HG03039 (cell line): ENCODE data around the gene SERPINB6.
"Not testable (repeated sequence)": the region's sequence is repeated elsewhere in the genome, so short reads cannot be mapped to it uniquely, and the experiment has no call there.

Experiments
- ATAC-seq: cut with Tn5 transposase; IDR thresholded peaks from one replicate; pipeline ENCODE4 v1.9.1; 2021; ENCODE audit warnings: mild to moderate bottlenecking, moderate library complexity; ENCODE audit not compliant: unreplicated experiment

Gene SERPINB6

DNA sequence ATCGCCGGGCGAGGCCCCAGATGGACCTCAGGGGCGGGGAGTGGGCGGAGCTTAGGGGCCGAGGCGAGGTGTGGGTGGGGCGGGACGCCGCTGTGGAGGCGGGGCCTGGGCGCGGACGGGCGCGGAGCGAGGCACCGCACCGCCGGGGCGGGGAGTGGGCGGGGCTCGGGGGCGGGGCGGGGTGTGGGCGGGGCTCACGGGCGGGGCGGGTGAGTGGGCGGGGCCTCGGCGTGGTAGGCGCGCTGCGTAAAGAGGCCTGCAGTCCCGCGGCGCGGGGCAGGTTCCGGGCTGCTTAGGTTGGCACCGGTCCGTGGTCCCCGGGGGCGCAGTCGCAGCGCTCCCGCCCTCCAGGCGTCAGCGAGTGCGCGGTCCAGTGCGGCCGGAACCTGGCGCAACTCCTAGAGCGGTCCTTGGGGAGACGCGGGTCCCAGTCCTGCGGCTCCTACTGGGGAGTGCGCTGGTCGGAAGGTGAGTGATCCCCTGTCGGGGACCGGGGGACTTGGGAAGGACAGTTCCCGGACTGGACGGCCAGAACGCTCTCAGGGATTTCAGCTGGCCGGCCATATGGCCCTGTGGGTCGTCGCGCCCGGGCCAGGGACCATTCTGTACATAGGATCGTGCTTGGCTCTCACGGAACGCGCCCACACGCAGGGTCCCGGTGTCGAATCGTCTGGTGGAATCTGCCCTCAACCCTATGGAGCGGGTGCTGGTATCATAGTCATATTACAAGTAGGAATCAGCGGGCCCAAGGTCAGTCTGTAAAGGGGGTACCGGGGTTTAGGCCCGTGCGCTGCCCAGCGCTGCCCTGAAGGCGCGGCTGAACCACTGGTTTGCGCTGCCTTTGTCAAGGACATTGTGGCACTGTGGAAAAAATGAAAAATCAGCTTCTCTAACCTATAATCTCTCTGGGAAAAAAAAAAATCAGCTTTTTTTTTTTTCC lies 28.5 kb upstream of the SERPINB6 start, which contains the start of gene NQO2:
Gene NQO2, plus strand, starts transcription at position 277 of the 940 bp plus-strand sequence. CDS start 6,659 bp downstream, outside the sequence.
- peak; percentile 75 for ATAC-seq

DNA sequence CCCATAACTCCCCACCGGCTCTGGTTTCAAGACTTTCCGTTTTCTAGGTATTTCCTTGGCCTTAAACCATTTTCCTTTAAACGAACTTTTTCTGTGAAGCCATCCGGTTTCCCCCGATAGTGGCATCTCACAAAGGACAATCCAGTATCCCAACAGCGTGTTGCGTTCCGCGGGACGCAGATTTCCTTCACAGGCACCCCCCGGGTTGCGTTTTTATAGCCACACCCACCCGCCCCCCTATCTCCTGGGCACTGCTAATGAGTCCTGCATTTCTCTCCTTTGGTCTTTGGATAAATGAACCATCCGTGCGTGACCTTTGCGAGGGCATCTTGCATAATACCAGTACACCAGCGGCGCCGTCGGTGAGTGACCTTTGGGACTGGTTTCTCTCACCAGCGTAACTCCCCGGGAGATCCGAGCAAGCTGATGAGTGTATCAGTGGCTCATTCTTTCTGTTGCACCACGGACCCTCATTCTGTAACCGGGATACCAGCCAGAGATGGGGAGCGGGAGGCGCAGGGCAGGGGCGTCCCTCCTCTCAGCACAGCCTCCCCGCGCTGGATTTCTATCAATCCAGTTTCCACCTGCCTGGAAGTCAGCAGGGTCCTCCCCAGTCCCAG lies 27.7 kb upstream of the SERPINB6 start:
- no peak for ATAC-seq

DNA sequence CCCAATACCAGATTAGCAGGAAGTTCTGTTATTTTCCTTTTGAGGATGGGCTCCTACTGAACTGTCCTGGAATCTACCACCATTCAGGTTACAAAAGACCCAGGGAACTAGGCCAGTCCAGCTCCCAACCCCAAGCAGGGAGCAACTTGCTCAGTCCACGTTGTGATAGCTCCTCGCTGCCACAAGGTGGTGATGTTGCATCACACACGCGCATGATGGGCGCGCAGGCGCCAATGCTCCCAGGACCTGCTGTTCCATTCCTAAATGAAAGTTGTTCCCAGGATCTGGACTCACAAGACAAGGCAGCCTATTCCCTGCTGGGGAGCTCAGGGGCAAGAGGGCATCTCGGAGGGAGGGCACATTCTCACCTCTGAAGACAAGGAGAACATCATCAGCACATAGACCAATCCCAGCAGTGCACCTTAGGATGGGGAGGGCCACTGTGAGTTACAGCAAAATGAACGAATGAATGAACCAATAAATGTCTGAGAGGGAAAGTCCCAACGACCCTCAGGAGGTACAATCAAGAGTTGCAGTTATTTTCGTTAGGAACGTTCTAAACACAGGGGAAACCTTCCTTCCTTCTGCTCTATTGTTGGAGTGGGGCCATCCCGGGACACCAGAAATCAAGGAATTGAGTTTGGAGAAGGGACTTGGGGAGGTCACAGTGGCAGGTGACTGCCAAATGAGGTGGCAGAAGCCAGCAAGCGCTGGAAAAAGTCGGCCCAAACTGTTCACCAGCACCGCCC lies 27.1 kb upstream of the SERPINB6 start:
- not testable (repeated sequence) for ATAC-seq

DNA sequence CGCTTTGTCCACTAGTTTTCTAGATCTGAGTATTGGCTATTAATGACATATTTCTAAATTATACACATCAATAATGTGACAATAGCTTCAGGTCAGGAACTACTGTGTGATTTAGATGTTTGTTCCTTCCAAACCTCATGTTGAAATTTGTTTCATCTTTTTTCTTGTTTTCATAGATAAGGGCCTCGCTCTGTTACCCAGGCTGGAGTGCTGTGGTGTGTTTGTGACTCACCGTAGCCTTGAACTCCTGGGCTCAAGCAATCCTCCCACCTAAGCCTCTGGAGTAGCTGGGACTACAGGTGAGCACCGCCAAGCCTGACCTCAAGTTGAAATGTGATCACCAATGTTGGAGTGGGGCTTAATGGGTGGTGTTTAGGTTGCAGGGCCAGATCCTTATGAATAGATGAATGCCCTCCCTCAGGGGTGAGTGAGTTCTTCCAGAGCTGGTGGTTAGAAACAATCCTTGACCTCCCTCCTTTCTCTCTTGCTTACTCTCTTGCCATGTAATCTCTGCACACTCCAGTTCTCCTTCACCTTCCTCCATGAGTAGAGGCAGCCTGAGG lies 22.5 kb upstream of the SERPINB6 start:
- ATAC-seq, result no peak

DNA sequence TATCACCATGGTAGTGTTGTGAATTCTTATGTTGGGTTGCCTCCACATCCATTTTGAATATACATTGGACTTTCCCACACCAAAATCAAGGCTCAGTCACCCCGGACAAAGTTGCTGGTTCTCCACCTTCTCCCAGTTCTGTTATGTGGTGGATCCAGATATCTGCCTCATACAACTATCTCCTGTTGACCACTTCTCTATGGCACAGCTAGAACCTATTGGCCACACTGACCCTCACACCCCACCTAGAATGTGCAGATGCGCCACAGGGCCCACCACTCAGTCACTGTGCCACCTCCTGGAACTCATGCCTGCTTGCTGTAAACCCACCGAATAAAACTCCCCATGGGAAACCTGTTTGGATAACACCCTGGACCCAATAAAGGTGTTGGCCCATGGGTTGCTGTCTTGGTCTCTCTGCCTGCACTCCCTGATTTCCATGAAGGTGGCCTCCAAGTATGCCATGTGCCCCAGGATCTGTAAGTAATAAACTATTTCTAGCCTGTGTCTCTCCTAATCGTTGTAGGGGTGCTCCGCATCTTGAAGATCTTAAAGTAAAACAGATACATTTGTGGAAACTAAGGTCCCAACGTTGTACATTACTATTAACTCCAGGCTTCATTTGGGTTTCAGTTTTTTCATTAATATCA lies 21.1 kb upstream of the SERPINB6 start:
- no peak for ATAC-seq

DNA sequence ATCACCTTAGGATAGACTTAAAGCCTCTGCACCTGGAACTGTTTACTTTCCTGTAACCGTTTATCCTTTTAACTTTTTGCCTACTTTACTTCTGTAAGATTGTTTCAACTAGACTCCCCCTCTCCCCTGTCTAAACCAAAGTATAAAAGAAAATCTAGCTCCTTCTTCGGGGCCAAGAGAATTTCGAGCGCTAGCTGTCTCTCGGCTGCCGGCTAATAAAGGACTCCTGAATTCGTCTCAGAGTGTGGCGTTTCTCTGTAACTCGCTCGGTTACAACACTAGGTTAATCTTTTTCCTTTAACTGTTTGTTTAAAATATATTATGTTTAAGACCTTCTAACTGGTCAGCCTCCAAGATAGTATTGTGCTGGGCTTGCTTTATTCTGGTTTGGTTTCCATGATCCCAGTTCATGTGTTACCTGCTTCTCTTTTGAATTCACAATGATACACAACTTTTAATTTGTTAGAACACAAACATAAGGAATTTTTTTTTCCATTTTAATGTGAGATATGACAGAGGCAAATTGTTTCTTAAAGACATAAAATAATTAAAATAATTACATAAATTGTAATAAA lies 19.7 kb upstream of the SERPINB6 start:
- ATAC-seq, result no peak

DNA sequence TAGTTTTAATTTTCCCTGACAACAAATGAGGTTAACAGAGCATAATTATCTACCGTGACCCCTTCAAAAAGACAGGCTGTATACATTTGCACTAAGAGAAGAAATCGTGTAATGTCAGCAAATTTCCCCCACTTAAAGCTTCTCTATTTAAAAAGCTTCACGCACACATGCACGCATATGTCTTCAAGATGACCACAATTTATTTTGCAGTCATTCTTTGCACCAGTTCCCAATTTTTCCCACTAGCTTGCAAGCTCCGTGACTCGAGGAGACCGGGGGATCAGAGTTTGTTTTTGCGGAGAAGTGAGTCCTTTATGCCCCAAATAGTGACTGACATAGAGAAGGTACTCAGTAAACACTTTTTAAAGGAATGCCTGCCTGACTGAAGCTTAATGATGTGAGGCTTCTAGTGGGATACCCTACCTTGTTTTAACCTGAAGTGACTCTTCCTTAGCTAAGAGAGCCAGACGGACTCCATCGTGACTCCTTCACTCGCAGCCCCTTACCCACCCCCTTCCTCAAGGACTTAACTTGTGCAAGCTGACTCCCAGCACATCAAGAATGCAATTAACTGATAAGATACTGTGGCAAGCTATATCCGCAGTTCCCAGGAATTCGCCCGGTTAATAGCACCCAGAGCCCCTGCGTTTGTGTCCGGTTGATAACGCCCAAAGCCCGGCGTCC lies 19.0 kb upstream of the SERPINB6 start:
- ATAC-seq, result no peak

DNA sequence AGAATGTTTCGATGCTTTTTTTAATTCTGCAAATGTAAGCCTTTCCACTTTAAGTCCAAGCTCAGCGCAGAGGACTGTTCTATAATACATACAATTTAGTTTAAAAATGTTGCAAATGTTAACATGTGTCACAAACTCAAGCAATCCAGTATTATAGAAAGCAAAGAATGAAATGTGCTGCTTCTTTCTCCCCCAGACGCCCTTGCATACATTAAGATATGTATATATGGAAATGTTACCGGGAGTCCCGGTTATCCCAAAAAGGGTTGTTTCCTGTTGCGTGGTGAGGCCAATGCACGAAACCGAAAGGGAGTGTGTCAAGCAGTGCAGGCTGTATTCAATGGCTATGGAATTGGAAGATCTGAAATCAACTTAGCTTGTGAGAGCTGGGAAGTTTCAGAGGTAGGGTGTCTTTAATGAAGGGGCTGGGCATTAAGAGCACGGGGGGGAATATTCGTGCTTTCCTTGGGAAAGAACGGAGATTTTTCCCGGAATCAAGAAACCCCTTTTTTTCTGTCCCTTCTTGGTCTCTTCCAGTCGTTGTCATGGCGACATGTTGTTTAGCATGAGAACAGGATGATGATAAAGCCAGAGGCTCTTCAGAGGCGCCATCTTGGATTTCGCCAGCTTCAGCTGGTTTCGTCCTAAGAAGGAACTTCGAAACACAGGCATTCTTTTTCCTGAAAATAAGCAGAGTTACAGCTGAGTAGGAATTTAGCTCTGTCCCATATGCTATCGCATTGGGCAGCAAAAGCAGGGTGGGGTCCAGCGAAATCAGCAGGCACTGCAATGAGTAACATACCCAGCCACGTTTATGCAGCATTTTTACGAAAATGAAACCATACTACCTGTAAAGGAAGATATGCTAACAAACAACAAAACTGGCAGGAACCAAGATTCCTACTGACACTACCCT lies 18.2 kb upstream of the SERPINB6 start:
- peak; percentile 58 for ATAC-seq

DNA sequence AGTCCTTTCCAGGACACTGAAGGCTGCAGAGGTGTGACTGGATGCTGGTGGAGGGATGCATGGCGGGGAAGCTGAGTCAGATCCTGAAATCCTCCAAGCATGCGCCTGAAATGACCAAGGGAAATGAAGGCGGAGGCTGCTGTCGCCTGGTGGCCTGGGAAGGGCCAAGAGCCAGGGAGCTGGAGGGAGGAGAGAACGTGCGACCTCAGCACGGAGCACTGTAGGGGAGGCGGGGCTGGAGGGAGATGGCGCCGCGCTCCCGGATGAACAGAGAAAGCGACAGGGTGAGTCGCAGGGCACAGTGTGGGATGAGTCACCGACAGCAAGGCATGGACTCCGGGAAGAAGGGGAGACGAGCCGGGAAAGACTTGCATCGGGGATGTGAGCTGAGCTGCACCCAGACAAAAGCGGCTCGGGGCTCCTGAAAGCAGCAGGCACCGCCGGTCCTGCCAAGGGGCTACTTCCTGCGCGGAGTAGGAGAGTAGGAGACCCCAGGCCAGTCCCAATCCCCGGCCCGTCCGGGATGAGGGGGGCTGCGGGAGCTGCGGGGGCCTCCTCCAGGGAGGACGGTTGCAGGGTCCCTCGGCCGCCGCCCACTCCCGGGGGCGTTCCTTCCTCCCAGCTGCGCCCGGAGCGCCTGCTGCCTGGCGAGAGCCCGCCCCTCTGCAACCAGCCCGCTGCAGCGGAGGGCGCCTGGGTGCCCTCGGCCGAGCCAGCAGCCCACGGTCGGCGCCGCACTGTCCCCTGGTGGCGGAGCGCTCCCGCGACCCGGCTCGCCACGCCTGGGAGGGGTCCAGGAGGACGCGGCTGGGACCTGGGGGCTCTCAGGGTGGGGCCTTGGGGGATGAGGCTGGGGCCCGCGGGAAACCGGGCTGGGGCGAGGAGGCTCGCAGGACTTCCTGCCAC lies 17.3 kb upstream of the SERPINB6 start:
- peak; percentile 51 for ATAC-seq

DNA sequence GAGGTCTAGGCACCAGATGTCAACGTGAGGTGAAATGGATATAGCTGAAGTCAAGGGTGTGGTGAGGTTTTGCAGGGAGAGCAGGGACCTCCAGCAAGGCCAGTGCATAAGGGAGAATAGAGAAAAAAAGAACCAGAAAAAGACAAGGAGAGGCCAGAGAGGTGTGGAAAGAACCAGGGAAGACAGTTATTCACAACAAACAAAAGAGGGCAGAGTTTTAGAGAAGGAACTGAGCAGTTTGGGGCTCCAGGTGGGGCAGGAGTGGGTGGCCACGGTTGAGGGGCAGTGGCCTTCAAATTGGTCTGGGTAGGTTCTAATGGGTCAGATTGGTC lies 16.7 kb upstream of the SERPINB6 start:
- no peak for ATAC-seq

DNA sequence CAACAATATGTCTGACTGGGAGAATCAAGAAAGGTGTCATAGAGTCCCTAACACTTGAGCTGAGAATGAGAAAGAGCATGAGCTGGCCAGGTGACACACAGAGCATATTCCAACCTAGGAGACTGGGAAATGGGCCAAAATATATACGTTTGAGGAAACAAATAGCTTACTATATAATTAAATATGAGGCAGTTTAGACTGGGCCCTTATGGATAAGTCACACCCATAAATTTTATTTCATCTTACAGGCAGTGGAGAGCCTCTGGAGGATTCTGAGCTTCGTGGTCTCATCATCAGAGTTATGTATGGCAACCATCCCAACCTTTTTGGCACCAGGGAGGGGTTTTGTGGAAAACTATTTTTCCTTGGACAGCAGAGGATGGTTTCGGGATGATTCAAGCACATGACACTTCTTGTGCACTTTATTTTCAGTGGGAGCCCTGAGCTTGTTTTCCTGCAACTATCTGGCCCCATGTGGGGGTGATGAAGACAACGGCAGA lies 15.4 kb upstream of the SERPINB6 start:
- no peak for ATAC-seq

DNA sequence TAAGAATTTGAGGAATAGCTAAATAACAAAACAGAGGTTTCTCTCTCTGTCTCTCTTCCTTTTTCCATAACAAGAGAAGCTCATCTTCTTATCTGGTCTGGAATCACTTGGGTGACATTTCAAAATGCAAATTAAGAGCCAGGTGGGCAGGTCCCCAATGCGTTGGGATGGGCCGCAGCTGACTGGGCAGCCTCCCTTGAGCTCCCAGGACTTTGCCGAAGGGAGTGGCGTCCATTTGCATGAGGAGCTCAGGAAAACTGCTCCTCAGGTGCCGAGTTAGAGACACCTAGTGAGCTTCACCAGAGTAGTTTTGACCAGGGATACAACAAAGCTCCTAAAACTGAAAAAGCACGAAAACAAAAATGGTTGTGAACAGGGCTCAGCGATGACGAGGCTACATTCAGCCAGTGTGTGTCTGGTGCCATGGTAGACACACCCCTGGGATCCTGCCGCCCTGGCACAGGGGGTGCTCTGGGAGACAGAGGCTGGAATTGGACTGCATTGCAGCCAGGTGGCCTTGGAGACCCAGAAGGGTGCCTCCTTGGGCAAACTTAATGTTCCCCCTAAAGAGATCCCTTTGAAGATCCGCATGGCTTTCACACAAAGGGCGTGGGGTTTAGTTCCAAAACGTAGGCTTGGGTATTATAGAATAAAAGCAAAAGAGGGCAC lies 13.5 kb upstream of the SERPINB6 start:
- no peak for ATAC-seq

DNA sequence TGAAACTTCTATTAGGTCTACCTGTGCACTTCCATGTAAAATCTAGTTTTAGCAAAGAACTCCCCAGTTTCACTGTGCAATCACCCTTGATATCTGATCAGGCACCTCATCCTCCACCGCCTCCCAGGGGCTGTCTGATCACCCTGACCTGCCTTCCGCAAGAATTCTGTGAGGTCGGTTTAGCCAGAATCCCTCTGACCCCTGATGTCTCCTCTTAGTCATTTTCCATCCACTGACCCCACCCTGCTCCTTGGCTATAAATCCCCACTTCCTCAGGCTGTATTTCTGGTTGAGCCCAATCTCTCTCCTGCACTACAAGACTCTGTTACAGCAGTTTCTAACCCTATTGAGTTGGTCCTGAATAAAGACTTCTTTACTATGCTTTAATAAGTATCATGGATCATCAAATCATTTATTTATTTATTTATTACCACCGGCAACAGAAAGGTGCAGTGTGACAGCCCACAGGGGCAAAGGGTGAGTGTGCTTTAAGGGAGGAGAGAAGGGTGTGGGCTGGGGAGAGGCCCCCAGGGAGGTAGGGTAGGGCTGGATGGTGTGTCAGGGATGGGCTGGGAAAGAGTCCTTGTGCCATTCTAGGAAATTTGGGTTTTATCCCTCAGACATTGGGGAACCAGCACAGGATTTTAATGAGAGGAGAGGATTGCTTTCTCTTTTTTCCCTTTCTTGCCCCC lies 11.2 kb upstream of the SERPINB6 start:
- ATAC-seq, result no peak

DNA sequence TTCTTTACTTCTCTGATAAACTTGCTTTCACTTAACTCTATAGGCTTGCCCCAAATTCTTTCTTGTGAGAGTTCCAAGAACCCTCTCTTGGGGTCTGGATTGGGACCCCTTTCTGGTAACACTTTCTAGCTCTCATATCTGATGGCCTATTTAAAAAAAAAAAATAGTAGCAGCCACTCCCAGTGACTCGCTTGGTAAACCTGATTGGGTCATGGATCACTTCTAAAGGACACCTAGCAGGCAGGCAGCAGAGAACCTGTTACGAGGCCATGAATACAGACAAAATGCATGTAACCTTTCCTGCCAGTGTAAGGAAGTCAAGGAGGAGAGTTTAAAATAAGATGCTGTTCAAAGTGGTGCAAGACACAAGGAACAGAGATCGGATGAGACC lies 9.1 kb upstream of the SERPINB6 start:
- ATAC-seq, result no peak

DNA sequence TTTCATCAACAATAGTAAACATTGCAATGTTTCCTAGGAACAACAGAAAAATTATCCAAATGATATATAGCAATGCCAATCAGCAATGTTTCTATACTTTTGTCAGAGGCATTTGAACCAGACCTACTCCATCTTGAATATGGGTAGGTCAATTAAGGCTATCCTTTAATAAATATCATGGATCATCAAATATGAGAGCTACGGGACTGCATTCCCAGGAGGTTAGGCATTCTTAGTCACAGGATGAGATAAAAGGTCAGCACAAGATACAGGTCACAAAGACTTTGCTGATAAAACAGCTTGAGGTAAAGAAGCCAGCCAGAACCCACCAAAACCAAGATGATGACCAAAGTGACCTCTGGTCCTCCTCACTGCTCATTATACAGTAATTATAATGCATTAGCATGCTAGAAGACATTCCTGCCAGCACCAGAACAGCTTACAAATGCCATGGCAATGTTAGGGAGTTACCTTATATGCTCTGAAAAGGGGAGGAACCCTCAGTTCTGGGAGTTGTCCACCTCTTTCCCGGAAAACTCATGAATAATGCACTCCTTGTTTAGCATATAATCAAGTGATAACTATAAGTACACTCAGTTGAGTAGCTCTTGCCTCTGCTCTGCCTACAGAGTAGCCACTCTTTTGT lies 8.6 kb upstream of the SERPINB6 start:
- ATAC-seq, result no peak

DNA sequence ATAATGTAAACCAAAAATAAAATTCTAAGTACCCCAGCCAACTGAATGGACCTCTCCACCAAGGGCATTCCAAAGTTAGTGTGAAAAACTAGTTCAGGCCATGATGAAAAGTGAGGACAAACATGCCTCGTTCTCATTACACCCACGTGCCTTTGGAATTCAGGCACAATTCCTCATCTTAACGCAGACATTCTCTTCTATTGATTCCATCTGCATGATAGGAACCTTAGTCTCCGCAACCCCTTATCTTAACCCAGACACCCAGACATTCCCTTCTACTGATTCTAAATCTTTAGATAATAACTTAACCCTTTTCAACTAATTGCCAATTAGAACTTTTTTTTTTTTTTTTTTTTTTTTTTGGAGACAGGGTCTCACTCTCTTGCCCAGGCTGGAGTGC lies 7.6 kb upstream of the SERPINB6 start:
- ATAC-seq, result no peak
